Panc1 (cell line): ENCODE results near the gene SORT1.

Source experiments
- CTCF ChIP-seq: fragments of 450-650 bp; IDR thresholded peaks from 2 replicates; pipeline ENCODE4 v1.5.1; 2017; ENCODE audit warnings: mild to moderate bottlenecking
- TCF7L2 ChIP-seq: IDR thresholded peaks from 2 replicates; pipeline ENCODE4 v1.6.1; 2011; ENCODE audit warnings: mild to moderate bottlenecking, low read depth, low read length, inconsistent platforms

DNA sequence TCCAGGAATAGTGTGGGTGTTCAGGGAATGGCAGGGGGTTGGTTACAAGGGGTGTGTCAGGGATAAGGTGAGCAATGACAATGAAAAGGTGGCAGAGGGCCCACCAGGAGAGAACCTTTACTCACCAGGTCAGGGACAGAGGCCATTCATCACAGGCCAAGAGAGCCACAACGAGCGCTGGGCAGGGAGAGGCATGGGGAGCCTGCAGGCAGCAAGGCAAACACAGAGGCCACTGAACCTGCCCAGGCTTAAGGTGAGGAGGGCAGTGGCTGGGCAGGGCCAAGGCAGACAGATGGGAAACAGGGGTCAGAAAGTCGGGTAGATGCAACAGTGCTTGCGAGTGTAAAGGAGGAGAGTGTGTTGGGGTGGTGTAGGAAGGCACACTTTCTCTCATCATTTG is 62.6 kb downstream of the SORT1 start:
- TF ChIP-seq TCF7L2 (no peak), CTCF (no peak)
